ENCODE data around the gene SHB. TPM values are rescaled to one million over a fixed set of nuclear protein-coding genes. Genes with fewer than 3 reads are reported as not detected.

SHB gene
- total RNA-seq, 1 experiment from 2014 or later = 27.1 TPM

DNA sequence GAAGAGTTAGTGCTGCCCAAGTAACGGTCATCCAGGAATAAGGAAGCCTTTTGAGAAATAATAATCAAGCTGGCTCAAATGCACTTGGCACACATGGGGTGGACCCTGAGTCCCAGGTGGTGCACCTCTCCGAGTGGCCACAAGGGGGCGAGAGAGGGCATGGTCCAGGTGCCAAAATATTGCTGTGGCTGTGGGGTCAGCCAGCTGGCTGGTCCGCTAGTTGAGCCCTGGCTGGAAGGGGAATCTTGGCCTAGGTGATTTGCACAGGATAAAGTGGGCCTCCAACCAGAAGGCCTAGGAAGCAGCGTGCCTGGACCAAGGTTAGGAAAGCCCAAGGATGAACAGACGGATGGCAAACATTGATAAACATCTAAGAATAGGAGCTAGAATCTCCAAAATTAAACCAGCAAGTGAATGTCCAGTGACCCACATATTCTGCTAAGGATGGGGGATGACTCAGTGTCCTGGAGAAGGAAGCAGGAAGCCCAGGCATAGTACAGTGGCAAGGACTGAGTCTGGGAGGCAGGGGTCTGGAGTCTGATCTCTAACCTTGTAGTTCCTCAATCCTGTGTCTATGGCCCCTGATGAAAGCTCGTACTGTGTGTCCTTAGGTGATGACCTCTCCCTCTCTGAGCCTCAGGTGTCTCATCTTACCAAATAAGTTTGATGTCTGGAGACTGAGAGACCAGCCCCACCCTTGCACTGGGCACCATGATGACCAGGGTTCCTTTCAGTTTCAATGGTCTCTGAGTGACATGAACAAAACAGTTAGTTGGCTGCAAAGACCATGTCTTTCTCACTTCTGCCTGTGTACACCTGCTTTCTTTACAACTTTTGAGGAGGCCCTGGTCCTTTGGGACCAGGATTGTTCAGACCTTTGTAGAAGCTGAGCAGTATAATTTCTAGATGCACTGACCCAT is 19.2 kb upstream of the SHB start:
- DNase-seq (ENCODE audit: low read depth) = no peak

DNA sequence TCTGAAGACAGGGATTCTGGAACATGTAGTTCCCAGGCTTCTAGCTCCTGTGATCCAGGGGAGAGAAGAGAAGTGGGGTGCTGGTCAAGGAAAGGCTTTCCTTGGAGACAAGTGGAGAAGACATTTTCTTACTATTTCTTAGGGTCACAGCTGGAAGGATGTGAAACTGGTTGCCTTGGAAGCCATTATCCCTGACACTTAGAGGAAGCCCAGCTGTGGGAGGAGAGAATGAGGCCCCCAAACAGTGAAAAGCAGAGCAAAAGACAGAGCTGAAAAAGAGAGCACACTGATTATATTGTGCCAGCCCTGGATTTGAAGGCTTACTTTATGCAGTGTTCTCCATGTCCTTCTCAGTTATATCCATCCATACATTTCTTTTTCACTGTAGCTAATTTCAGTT is 17.5 kb upstream of the SHB start:
- DNase-seq (ENCODE audit: low read depth) = no peak

DNA sequence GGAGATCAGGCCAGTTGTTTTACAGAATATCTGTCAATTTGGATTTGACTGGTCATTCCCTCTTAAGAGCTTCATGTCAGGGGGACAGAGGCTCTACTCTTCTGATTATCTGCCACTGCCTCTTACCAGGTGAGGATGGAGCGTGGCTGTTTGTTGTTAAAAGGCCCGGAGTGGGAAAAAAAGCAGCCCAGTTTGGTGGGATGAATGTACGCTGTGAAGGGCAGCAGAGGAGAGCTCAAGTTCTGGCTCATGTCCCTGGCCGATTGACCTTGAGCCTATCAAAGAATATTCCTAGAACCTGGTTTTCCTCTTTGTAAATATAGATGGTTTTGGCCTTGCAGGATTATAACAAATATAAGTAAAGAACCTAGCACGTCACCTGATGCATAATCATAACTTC is 16.3 kb upstream of the SHB start:
- no peak for DNase-seq (ENCODE audit: low read depth)

DNA sequence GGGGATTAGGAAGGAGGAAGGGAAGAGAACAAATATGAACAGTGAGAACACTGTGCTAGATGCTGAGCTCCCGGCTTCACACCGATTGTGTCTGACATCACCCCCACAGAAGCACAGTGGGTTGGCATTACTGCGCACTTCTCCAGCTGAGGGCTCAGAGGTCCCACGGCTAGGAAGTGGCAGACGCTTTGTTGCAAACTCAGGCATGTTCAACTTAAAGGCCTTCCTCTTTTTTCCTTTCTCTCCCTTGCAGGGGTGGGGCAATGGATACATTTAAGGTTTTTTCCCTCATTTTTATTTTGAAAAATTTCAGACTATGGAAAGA is 15.5 kb upstream of the SHB start:
- DNase-seq (ENCODE audit: low read depth) = no peak

DNA sequence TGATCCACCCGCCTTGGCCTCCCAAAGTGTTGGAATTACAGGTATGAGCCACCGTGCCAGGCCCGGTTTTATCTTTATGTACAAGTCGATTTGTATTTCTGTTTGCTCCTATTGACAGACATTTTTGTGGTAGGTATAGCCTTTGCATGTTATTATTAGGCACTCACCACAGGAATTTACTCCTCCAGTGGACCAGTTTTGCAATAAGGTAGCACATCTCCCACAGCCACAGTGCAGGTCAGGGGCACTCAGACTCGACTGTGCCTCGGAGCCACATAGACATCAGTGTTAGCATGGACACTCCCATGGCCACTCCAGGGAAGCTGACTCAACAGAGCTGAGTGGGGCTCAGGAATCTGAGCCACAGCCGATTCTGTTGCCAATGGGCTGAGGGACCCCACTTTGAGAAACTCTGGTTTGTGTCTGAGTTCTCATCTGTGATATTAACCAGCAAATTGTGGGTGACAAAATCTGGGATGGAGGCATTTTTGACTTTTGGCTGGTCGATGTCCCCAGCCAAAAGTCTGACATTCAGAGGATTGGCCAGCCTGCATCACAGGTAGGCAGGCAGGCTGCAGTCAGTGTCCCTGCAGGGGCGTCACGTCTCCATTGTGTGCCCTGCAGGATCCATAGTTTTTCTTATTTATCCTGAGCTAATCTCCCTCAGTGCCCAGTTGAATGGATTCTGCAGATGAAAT is 15.0 kb upstream of the SHB start:
- no peak for DNase-seq (ENCODE audit: low read depth)

DNA sequence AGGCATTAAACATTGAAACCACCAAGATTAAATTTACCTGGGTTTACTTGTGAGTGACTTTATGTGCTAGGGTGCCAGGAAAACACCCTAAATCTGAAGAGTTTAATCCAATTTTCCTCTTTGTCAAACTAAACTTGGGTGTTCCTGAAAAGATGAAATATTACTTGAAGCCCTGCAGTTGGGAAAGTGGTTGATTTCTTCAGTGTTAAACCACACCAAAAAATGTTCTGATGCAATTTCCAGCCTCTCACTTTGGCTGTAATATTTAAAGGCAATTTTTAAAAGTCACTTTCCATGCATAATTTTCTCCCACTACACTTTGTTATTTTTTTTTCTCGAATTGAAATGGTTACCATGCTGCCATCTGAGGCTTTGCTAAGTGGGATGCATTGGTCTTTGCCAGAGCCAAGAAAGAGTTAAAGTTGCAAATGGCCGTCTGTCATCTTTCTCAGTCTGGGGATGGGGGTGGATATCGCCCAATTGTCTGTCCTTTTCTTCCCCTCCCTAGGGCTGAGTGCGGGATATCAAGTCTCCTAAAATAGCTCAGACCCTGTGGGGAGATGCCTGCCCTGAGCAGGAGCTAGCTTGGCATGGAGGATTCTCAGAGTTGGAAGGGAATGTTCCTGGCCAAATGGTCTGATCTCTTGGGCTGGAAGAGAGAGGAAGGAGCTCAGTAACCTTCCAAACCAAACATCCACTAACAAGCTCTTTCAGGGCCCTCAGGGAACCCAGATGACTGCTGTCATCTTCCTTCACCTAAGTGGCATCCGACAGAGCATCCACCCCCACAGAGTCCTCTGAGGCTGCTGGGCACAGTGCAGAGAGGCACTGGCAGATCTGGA is 13.6 kb upstream of the SHB start:
- no peak for DNase-seq (ENCODE audit: low read depth)

DNA sequence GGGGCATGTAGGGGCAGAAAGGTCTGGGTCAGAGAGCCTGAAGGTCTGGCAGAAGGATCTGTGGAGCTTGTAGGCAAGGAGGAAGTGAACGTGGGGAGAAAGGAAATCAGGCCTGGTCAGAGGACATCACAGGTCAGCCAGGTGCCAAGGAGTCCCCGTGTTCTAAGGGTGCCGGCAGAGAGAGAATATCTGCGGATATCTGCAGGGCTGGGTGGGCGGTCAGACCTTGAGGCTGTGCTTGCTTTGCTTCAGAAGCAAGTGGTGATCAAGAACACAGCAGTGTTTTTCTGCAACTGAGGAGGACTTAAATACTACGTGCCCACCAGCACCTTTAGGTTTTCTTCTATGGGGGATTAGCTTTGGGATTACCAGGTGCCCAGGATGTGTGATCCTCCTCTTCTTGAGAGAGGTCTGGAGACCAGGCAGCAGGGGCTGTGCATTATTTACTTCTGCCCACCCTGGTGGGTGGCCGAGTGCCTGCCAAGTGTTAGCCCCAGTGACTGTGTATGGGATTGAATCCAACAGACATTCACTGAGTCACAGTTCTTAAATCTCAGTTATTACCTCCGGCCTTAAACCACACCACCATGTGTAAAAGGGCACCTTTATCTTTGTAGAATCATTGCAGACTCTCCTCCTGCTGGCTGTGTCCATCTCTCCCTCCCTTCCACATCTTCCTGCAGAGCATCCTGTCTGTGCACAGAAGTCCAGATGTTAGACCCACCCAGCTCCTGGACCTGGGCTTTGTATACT is 12.5 kb upstream of the SHB start:
- DNase-seq (ENCODE audit: low read depth) = no peak

DNA sequence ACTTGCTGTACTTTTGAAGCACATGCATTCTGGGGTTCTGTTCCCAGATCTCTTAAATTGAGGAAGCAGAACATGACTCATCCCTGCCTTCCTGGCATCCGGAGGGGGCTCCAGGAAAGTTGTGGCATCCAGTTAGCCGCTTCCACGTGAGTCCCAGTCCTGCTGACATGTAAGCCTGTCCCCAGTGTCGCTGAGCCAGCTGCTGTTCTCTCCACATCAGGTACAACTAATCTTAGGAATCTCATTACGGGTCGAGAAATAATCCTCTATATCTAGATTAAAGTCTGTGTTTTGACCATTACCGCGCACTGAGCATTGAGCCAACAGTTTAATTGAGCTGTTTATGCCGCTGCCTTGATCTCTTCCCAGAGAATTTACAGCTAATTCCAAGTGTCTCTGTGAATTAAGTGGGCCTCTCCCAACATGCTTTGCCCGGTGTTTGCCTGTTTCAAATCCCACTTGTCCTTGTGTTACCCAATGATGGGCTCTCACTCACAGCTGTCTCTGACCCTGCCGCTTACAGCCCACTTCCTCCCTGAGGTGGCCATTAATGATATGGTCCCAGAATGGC is 10.5 kb upstream of the SHB start:
- DNase-seq (ENCODE audit: low read depth) = peak; percentile 81

DNA sequence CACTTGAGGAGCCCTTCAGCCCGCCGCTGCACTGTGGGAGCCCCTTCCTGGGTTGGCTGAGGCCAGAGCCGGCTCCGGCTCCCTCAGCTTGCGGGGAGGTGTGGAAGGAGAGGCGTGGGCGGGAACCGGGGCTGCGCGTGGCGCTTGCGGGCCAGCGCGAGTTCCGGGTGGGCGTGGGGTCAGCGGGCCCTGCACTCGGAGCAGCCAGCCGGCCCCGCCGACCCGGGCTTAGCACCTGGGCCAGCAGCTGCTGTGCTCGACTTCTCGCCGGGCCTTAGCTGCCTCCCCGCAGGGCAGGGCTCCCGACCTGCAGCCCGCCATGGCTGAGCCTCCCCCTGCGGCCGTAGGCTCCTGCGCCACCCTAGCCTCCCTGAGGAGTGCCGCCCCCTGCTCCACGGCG is 6.2 kb upstream of the SHB start:
- DNase-seq (ENCODE audit: low read depth) = no peak

DNA sequence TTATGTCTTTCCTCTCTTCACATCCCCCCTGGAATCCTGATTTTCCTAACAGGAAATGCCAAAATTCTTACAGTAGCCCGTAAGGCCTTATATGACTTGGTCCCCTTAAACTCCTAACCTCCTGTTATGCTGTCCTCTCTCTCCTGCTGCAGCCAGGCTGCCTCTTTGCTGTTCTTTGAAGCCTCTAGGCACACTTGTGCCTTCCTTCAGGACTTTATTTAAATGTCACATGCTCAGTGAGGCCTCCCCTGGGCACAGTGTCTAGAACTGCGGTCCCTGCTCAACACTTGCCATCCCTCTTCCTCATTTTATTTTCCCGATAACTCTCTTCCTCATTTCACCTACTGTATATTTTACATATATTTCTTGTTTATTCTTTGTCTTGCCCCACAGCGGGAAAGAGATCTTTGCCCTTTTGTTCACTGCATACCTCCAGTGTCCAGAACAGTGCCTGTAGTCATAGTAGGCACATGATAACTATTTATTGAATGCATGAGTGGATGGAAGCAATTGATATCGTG is 5.5 kb upstream of the SHB start:
- no peak for DNase-seq (ENCODE audit: low read depth)

DNA sequence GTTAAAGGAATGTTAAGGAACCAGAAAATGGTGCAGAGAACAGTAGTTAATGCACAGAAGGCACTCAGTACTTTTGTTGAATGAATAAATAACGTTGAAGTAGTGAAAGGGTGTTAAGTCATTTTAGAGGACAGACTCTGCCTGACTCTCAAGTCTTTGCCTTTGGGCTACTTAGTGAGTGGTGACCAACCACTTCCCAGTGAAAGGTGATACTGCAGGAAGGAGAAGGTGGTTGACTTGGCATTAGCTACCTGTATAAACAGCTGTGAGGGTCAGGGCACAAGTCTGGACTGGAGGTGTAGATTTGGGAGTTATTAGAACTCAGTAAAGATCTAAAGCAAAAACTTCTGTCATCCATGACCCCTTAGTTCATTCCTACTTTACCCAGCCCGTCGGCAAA is 4.9 kb upstream of the SHB start:
- no peak for DNase-seq (ENCODE audit: low read depth)

DNA sequence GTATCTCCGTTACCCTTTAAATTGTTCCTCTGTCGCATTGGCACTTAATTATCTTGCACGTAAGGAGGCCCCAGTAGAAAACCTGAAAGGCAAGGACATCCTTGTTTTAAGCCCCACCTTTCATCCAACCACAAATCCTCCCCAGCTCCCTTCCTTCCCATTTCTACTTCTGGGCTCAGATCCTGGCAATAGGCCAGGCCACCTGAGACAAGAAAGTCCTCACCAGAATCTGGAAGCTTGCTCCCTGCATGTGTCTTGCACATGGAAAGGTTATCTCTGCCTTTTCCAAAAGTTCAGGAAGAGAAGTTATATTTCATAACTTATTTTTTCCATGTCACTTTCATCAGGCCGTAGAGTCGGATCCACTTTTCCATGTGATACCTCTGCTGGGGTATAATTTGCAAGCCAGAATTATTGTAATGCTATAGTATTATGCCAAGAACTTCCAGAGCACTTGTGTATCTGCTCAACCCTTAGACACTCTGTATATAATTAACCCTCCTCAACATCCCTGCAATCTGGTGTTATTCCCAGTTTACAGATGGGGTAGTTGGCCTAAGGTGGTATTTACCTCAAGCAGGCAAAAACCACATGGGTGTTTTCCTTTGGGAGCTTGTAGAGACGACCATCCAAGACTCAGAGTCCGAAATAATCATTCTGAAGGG is 2.6 kb upstream of the SHB start:
- no peak for DNase-seq (ENCODE audit: low read depth)

DNA sequence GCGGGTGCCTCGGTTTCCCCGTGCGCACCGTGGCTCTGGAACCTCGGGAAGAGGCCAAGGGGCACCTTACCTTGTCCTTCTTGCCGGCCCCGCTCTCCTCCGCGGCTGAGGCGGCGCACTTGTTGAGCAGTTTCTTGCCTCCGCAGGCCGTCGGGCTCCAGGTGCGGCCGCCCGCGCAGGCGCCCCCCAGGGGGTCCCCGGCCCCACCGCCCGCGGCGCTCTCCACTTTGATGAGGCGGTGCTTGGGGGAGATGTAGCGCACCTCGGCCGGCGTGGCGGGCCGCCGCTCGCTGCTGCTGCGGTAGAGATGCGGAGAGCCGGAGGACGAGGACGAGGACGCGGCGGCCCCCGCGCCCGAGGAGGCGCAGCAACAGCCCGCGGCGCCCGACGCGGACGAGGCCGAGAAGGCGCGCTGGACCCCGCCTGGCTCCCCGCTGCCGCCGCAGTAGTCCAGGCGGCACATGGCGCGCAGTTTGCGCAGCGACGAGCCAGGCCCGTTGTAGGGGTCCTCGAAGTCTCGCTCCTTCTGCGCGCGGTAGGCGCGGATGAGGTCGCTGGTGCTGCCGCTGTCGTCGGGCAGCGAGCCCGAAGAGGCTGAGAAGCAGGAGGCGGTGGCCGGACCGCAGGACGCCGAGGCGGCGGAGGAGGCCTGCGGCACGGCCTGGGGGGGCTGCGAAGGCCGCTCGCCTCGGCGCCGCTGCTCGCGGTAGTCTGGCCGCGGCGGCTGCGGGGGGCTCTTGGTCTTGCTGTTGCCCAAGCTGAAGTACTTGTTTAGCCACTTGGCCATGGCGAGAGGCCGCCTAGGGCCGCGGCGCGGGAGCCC is 957 bp downstream of the SHB start:
- DNase-seq (ENCODE audit: low read depth) = no peak

DNA sequence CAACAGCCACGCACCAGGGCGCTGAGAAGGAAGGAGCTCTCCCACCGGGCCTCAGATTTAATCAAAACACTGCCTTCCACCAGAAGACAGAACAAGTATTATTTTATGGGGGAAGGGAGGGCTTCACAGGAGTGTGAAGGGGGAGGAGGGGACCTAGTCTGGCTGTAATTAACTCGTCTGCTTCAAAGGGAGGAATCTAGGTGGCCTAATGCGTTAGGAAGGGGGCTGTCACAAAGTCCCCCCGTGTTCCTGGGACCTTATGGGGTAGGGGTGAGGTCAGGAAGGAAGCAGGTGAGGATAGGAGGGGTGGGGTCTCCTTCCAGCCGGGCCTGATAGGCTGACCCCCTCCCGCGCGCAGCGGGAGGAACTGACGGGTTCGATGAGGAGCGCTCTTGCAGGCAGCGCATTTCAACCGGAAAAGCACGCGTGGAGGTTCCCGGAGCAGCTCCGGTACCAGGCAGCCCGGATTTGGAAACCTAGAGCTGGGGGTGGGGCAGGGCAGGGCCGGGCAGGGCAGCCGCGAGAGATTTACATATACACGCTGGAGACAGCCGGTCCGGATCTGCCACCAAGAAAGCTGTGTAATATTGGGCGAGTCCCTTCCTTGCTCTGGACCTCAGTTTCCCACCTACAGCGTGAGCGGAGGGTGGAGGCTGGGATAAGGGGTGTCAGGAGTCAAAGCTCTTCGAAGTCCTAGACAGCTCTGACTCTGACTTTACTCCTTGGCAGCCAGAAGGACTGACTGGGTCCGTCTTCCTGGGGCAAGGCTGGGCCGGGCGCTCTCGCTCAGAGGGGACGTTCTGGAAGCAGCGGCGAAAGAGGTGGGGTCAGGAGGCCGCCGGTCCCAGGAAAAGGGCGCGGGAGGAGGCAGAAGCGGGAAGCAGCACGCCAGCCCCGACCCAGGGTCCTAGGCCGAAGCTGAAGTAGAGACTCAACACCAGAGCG is 1.8 kb downstream of the SHB start:
- DNase-seq (ENCODE audit: low read depth) = no peak

DNA sequence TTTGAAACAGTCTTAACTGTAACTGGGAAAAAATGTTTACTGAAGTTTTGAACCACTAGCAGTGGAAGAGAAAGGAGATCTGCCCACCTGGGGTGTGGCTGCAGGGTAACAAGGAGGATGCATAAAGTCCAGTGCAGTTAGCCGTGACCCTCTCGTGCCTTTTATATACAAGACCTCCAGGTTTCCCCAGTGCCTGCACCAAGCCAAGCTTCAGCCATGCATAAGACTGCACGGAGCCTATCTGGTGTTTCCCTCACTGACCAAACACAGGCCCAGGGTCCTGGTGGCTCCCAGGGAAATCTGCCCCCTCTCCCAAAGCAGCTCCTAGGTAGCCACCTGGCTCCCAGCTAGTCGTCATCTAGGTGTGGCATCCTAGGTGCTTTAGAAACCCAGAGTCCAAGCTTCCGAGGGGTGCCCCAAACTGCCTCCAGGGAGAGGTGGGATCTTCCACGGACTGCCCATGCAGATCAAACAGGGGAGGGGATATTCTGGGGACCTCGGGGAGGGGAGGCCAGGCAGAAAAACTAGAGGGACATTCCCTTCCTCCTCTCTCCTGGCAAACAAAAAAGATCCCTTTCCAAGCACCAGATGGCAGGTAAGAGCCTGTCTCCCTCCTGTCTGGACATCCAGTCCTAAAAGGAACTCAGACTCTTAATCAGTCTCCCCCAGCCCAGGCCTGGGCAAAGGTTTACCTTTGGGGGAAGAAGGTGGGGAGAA is 2.7 kb downstream of the SHB start:
- DNase-seq (ENCODE audit: low read depth) = no peak

DNA sequence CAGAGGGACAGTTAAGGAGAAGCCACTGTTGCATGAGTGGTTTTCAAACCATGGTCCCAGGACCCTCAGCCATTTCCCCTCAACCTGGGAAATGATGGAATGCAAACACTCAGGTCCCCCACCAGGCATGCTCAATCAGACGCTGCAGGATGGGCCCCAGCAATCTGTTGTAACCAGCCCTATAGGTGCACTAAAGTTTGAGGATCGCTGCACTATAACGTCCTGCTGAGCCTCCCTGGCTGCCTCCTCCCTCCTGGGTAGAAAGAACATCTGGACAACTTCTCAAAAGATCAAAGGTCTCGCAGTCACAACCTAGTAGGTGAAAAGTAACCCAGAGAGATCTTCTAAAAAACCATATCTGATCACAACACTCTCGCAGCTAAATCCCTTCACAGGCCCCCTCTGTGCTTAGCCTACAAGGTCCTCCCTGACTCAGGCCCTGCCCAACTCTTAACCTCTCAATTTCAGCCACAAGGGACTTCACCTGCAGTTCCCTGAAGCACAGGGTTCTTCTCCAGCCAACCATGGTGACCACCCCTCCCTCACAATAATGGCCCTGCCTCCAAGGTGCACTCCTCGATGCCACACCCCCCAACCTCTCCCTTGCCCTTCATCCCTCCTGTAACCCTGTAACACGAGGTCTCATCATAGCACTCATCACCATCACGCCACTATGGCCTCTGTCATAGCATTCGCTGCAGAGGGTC is 3.5 kb downstream of the SHB start:
- no peak for DNase-seq (ENCODE audit: low read depth)

DNA sequence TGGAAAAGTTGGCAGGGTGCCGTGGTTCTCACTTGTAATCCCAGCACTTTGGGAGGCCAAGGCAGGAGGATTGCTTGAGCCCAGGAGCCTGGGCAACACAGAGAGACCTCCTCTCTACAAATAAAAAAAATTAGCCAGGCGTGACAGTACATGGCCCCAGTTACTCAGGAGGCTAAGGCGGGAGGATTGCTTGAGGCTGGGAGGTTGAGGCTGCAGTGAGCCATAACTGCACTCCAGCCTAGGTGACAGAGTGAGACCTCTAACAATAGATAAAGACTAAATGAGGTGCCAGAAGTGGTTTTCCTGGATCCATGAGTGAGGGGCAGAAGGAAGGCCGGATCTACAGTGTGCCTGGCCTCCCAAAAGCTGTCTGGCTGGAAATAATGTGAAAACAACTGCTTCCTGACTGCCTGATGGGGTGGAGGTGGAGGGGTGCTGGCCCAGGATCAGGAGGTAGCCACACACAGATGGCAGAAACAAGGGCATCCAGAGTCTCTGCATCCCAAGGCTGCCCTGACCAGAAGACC is 4.1 kb downstream of the SHB start:
- no peak for DNase-seq (ENCODE audit: low read depth)

Measured in LHCN-M2 (cell line).